Measurements from ENCODE around the gene CAMK2D. TPM values are rescaled to one million over a fixed set of nuclear protein-coding genes. Genes with fewer than 3 reads are reported as not detected.

Gene CAMK2D
- total RNA-seq, 1 experiment from 2014 or later, result 22.1 TPM

DNA sequence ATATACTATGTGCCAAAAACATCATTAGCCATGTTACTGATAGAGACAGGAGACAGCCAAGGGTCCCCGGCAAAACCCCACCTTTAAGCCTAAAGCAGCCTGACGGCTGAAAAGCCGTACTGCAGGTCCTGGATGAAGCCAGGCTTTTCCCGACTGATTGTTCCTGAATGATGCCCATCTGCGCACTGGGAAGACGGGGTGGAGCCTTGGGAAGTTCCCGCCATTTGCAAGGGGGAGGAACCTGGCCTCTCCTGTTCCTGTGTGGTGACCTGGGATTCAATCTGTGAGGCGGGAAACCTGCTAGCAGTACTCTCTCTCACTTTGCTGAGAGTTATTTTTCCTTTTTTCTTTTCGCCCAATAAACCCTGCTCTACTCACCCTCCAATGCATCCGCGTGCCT lies 15.1 kb upstream of the CAMK2D start:
- CTCF ChIA-PET, result interaction anchor here (1.2 kb wide), 1 partner anchor 8 kb away, joined by 3 read pairs; no protein-coding TSS in a partner anchor
- intact Hi-C loops (cut with micrococcal nuclease; ENCODE audit: unreplicated experiment), result no loop called here

DNA sequence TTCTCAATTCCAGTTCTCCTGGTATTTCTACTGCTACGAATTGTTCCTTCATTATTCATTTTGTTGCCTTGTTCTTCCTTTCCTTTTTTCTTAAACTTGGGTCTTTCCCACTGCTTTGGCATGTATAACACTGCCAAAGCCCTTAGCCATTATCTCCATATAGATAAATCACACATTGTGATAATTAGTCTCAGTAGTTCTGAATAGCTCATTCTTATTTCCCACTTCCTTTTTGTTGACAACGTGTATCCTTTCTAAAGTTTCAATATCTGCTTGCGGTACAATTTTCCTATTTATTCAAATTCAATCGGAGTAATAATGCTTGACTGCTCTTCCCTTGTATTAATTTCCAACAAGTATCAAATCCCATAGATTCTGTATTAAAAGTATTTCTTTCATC lies 14.5 kb upstream of the CAMK2D start:
- no peaks in the 10 kb centered on the region for H3K27me3 Mint-ChIP-seq (ENCODE audit: unreplicated experiment)
- no peaks in the 10 kb centered on the region for H3K36me3 Mint-ChIP-seq (ENCODE audit: insufficient read depth, unreplicated experiment)
- H3K27ac Mint-ChIP-seq (ENCODE audit: unreplicated experiment), result no peak overlapping the region
- BruUV-seq (replicated peaks), result no TSS peak
- intact Hi-C loops (cut with micrococcal nuclease; ENCODE audit: unreplicated experiment), result no loop called here
- peaks cover 2% of the 10 kb centered on the region for H3K4me1 Mint-ChIP-seq (ENCODE audit: low read depth, unreplicated experiment)
- no peak overlapping the region for H3K4me3 Mint-ChIP-seq (ENCODE audit: low read depth, unreplicated experiment)
- TF ChIP-seq, protein P1, sequence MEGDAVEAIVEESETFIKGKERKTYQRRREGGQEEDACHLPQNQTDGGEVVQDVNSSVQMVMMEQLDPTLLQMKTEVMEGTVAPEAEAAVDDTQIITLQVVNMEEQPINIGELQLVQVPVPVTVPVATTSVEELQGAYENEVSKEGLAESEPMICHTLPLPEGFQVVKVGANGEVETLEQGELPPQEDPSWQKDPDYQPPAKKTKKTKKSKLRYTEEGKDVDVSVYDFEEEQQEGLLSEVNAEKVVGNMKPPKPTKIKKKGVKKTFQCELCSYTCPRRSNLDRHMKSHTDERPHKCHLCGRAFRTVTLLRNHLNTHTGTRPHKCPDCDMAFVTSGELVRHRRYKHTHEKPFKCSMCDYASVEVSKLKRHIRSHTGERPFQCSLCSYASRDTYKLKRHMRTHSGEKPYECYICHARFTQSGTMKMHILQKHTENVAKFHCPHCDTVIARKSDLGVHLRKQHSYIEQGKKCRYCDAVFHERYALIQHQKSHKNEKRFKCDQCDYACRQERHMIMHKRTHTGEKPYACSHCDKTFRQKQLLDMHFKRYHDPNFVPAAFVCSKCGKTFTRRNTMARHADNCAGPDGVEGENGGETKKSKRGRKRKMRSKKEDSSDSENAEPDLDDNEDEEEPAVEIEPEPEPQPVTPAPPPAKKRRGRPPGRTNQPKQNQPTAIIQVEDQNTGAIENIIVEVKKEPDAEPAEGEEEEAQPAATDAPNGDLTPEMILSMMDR (IDR thresholded peaks at IDR 0.05; ENCODE audit: unreplicated experiment), result no peak
- DNase-seq, result no peak
- CTCF ChIA-PET, result interaction anchor here (1.2 kb wide), 1 partner anchor 9 kb away, joined by 3 read pairs; no protein-coding TSS in a partner anchor
- H3K9me3 Mint-ChIP-seq (ENCODE audit: low read depth, unreplicated experiment), result no peaks in the 10 kb centered on the region

More for the DNA sequence above, 15.1 kb upstream of the CAMK2D start:
- no peak overlapping the region for H3K4me3 Mint-ChIP-seq (ENCODE audit: low read depth, unreplicated experiment)
- H3K27ac Mint-ChIP-seq (ENCODE audit: unreplicated experiment), result no peak overlapping the region
- BruUV-seq (replicated peaks), result no TSS peak
- no peaks in the 10 kb centered on the region for H3K36me3 Mint-ChIP-seq (ENCODE audit: insufficient read depth, unreplicated experiment)
- no peaks in the 10 kb centered on the region for H3K9me3 Mint-ChIP-seq (ENCODE audit: low read depth, unreplicated experiment)
- no peak for DNase-seq
- TF ChIP-seq, protein P1 (IDR thresholded peaks at IDR 0.05; ENCODE audit: unreplicated experiment), result no peak
- H3K27me3 Mint-ChIP-seq (ENCODE audit: unreplicated experiment), result no peaks in the 10 kb centered on the region
- H3K4me1 Mint-ChIP-seq (ENCODE audit: low read depth, unreplicated experiment), result no peaks in the 10 kb centered on the region

DNA sequence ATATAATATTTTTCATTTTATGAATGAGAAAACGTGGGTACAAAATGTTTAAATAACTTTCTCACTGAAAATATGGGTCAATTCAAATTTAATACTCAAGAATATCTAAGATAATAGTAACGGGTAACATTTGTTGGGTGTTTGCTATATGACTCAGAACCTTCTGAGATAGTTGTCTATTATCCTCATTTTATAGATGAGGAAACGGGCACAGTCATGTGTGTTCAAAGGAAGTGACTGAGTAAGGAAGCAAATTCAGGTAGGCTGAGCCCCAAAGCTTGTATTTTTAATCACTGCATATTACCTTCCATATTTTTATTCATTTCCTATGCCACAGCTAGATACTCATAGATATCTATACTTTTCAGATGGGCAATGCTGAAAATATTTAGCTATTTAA lies 12.2 kb upstream of the CAMK2D start:
- TF ChIP-seq, protein P1 (IDR thresholded peaks at IDR 0.05; ENCODE audit: unreplicated experiment), result no peak
- Mint-ChIP-seq H3K9me3 (ENCODE audit: low read depth, unreplicated experiment) (no peaks in the 10 kb centered on the region), H3K36me3 (ENCODE audit: insufficient read depth, unreplicated experiment) (no peaks in the 10 kb centered on the region), H3K27ac (ENCODE audit: unreplicated experiment) (no peak overlapping the region), H3K4me3 (ENCODE audit: low read depth, unreplicated experiment) (no peak overlapping the region), H3K27me3 (ENCODE audit: unreplicated experiment) (no peaks in the 10 kb centered on the region), H3K4me1 (ENCODE audit: low read depth, unreplicated experiment) (peaks cover 13% of the 10 kb centered on the region)
- DNase-seq, result no peak
- no TSS peak for BruUV-seq (replicated peaks)
- CTCF ChIA-PET, result no interaction called here
- intact Hi-C loops (cut with micrococcal nuclease; ENCODE audit: unreplicated experiment), result no loop called here

DNA sequence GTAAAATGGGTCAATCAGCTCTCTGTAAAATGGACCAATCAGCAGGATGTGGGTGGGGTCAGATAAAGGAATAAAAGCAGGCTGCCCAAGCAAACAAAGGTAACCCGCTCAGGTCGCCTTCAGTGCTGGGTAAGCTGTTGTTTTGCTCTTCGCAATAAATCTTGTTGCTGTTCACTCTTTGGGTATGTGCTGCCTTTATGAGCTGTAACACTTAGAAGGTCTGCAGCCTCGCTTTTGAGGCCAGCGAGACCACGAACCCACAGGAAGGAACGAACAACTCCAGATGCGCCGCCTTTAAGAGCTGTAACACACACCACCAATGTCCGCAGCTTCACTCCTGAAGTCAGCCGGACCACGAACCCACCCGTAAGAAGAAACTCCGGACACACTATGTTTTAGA lies 11.5 kb upstream of the CAMK2D start:
- H3K4me3 Mint-ChIP-seq (ENCODE audit: low read depth, unreplicated experiment), result no peak overlapping the region
- H3K27me3 Mint-ChIP-seq (ENCODE audit: unreplicated experiment), result no peaks in the 10 kb centered on the region
- no peaks in the 10 kb centered on the region for H3K9me3 Mint-ChIP-seq (ENCODE audit: low read depth, unreplicated experiment)
- intact Hi-C loops (cut with micrococcal nuclease; ENCODE audit: unreplicated experiment), result no loop called here
- TF ChIP-seq, protein P1 (IDR thresholded peaks at IDR 0.05; ENCODE audit: unreplicated experiment), result no peak
- CTCF ChIA-PET, result no interaction called here
- peaks cover 13% of the 10 kb centered on the region for H3K4me1 Mint-ChIP-seq (ENCODE audit: low read depth, unreplicated experiment)
- BruUV-seq (replicated peaks), result no TSS peak
- H3K27ac Mint-ChIP-seq (ENCODE audit: unreplicated experiment), result no peak overlapping the region
- no peak for DNase-seq
- no peaks in the 10 kb centered on the region for H3K36me3 Mint-ChIP-seq (ENCODE audit: insufficient read depth, unreplicated experiment)

Data from Calu3 (cell line).